Measurements from ENCODE around the gene PPP2R5E.
"Not testable (repeated sequence)": the region's sequence is repeated elsewhere in the genome, so short reads cannot be mapped to it uniquely, and the experiment has no call there.

Gene PPP2R5E

GRCh38 chr14:63371613-63372012 lies 171.6 kb downstream of the PPP2R5E start:
- DNase-seq (ENCODE audit: low spot score in 2 of 2); ATAC-seq (replicated peaks; ENCODE audit: extremely low read depth, poor library complexity, severe bottlenecking); H3K27me3 Mint-ChIP-seq; H3K4me1 Mint-ChIP-seq; H3K4me3 Mint-ChIP-seq: not testable (repeated sequence)
- H3K36me3 Mint-ChIP-seq (ENCODE audit: insufficient read depth), result peaks cover 18% of the 10 kb centered on the region
- H3K27ac Mint-ChIP-seq (ENCODE audit: low read depth), result peak overlapping the region; percentile 53
- peaks cover 10% of the 10 kb centered on the region for H3K9me3 Mint-ChIP-seq

GRCh38 chr14:63371033-63371432 lies 172.1 kb downstream of the PPP2R5E start:
- DNase-seq (ENCODE audit: low spot score in 2 of 2) (no peak), ATAC-seq (replicated peaks; ENCODE audit: extremely low read depth, poor library complexity, severe bottlenecking) (no peak)
- peaks cover 10% of the 10 kb centered on the region for H3K9me3 Mint-ChIP-seq
- H3K4me3 Mint-ChIP-seq, result no peak overlapping the region
- H3K4me1 Mint-ChIP-seq, result peaks cover 6% of the 10 kb centered on the region
- peaks cover 18% of the 10 kb centered on the region for H3K36me3 Mint-ChIP-seq (ENCODE audit: insufficient read depth)
- H3K27ac Mint-ChIP-seq (ENCODE audit: low read depth), result peak overlapping the region; percentile 53
- H3K27me3 Mint-ChIP-seq, result no peaks in the 10 kb centered on the region

GRCh38 chr14:63367742-63368364 lies 175.3 kb downstream of the PPP2R5E start:
- Mint-ChIP-seq H3K9me3 (peaks cover 21% of the 10 kb centered on the region), H3K4me3 (no peak overlapping the region), H3K36me3 (ENCODE audit: insufficient read depth) (peaks cover 10% of the 10 kb centered on the region), H3K4me1 (peaks cover 6% of the 10 kb centered on the region), H3K27me3 (no peaks in the 10 kb centered on the region), H3K27ac (ENCODE audit: low read depth) (no peak overlapping the region)
- ATAC-seq (replicated peaks; ENCODE audit: extremely low read depth, poor library complexity, severe bottlenecking) (no peak), DNase-seq (ENCODE audit: low spot score in 2 of 2) (no peak)

- no peaks in the 10 kb centered on the region for H3K4me1 Mint-ChIP-seq
- no peak for ATAC-seq (replicated peaks; ENCODE audit: extremely low read depth, poor library complexity, severe bottlenecking)
- H3K9me3 Mint-ChIP-seq, result peaks cover 11% of the 10 kb centered on the region
- peaks cover 8% of the 10 kb centered on the region for H3K27me3 Mint-ChIP-seq
- H3K36me3 Mint-ChIP-seq (ENCODE audit: insufficient read depth), result no peaks in the 10 kb centered on the region
- no peak for DNase-seq (ENCODE audit: low spot score in 2 of 2)
- no peak overlapping the region for H3K4me3 Mint-ChIP-seq
- no peak overlapping the region for H3K27ac Mint-ChIP-seq (ENCODE audit: low read depth)
These were observed 180.8 kb downstream of the PPP2R5E start for GRCh38 chr14:63362389-63362819.

- Mint-ChIP-seq H3K4me1 (no peaks in the 10 kb centered on the region), H3K27me3 (peaks cover 8% of the 10 kb centered on the region), H3K36me3 (ENCODE audit: insufficient read depth) (no peaks in the 10 kb centered on the region), H3K9me3 (peaks cover 11% of the 10 kb centered on the region), H3K4me3 (no peak overlapping the region), H3K27ac (ENCODE audit: low read depth) (no peak overlapping the region)
- no peak for ATAC-seq (replicated peaks; ENCODE audit: extremely low read depth, poor library complexity, severe bottlenecking)
- DNase-seq (ENCODE audit: low spot score in 2 of 2), result no peak
These were observed 181.4 kb downstream of the PPP2R5E start for GRCh38 chr14:63361790-63362189.

GRCh38 chr14:63357841-63358240 lies 185.3 kb downstream of the PPP2R5E start:
- no peak for ATAC-seq (replicated peaks; ENCODE audit: extremely low read depth, poor library complexity, severe bottlenecking)
- Mint-ChIP-seq H3K4me1 (no peaks in the 10 kb centered on the region), H3K4me3 (no peak overlapping the region), H3K36me3 (ENCODE audit: insufficient read depth) (no peaks in the 10 kb centered on the region), H3K27me3 (peaks cover 23% of the 10 kb centered on the region), H3K27ac (ENCODE audit: low read depth) (no peak overlapping the region), H3K9me3 (no peaks in the 10 kb centered on the region)
- no peak for DNase-seq (ENCODE audit: low spot score in 2 of 2)

GRCh38 chr14:63345826-63346225 lies 197.4 kb downstream of the PPP2R5E start:
- H3K9me3 Mint-ChIP-seq, result no peaks in the 10 kb centered on the region
- DNase-seq (ENCODE audit: low spot score in 2 of 2) (no peak), ATAC-seq (replicated peaks; ENCODE audit: extremely low read depth, poor library complexity, severe bottlenecking) (no peak)
- H3K27ac Mint-ChIP-seq (ENCODE audit: low read depth), result no peak overlapping the region
- peaks cover 54% of the 10 kb centered on the region for H3K27me3 Mint-ChIP-seq
- no peaks in the 10 kb centered on the region for H3K4me1 Mint-ChIP-seq
- no peaks in the 10 kb centered on the region for H3K36me3 Mint-ChIP-seq (ENCODE audit: insufficient read depth)
- no peak overlapping the region for H3K4me3 Mint-ChIP-seq

GRCh38 chr14:63344336-63344735 lies 198.8 kb downstream of the PPP2R5E start:
- H3K9me3 Mint-ChIP-seq, result no peaks in the 10 kb centered on the region
- H3K27ac Mint-ChIP-seq (ENCODE audit: low read depth), result no peak overlapping the region
- H3K36me3 Mint-ChIP-seq (ENCODE audit: insufficient read depth), result no peaks in the 10 kb centered on the region
- H3K4me1 Mint-ChIP-seq, result no peaks in the 10 kb centered on the region
- H3K4me3 Mint-ChIP-seq, result no peak overlapping the region
- ATAC-seq (replicated peaks; ENCODE audit: extremely low read depth, poor library complexity, severe bottlenecking), result no peak
- H3K27me3 Mint-ChIP-seq, result peaks cover 63% of the 10 kb centered on the region
- DNase-seq (ENCODE audit: low spot score in 2 of 2), result no peak

GRCh38 chr14:63343878-63344277 lies 199.3 kb downstream of the PPP2R5E start:
- DNase-seq (ENCODE audit: low spot score in 2 of 2) (no peak), ATAC-seq (replicated peaks; ENCODE audit: extremely low read depth, poor library complexity, severe bottlenecking) (no peak)
- Mint-ChIP-seq H3K4me1 (no peaks in the 10 kb centered on the region), H3K9me3 (no peaks in the 10 kb centered on the region), H3K4me3 (no peak overlapping the region), H3K27me3 (peaks cover 63% of the 10 kb centered on the region), H3K27ac (ENCODE audit: low read depth) (no peak overlapping the region), H3K36me3 (ENCODE audit: insufficient read depth) (no peaks in the 10 kb centered on the region)

- H3K9me3 Mint-ChIP-seq, result no peaks in the 10 kb centered on the region
- H3K4me1 Mint-ChIP-seq, result no peaks in the 10 kb centered on the region
- no peak overlapping the region for H3K27ac Mint-ChIP-seq (ENCODE audit: low read depth)
- H3K27me3 Mint-ChIP-seq, result peaks cover 58% of the 10 kb centered on the region
- H3K4me3 Mint-ChIP-seq, result no peak overlapping the region
- no peaks in the 10 kb centered on the region for H3K36me3 Mint-ChIP-seq (ENCODE audit: insufficient read depth)
- ATAC-seq (replicated peaks; ENCODE audit: extremely low read depth, poor library complexity, severe bottlenecking) (no peak), DNase-seq (ENCODE audit: low spot score in 2 of 2) (no peak)
These were observed 200.8 kb downstream of the PPP2R5E start for GRCh38 chr14:63342371-63342770.

- Mint-ChIP-seq H3K27ac (ENCODE audit: low read depth) (no peak overlapping the region), H3K36me3 (ENCODE audit: insufficient read depth) (no peaks in the 10 kb centered on the region), H3K27me3 (peaks cover under 1% of the 10 kb centered on the region), H3K4me1 (no peaks in the 10 kb centered on the region), H3K4me3 (no peak overlapping the region), H3K9me3 (no peaks in the 10 kb centered on the region)
- no peak for ATAC-seq (replicated peaks; ENCODE audit: extremely low read depth, poor library complexity, severe bottlenecking)
- no peak for DNase-seq (ENCODE audit: low spot score in 2 of 2)
These were observed 214.1 kb downstream of the PPP2R5E start for GRCh38 chr14:63328787-63329737.

GRCh38 chr14:63326840-63327239 lies 216.3 kb downstream of the PPP2R5E start:
- H3K9me3 Mint-ChIP-seq, result no peaks in the 10 kb centered on the region
- H3K4me3 Mint-ChIP-seq, result no peak overlapping the region
- ATAC-seq (replicated peaks; ENCODE audit: extremely low read depth, poor library complexity, severe bottlenecking) (no peak), DNase-seq (ENCODE audit: low spot score in 2 of 2) (no peak)
- H3K27ac Mint-ChIP-seq (ENCODE audit: low read depth), result no peak overlapping the region
- H3K4me1 Mint-ChIP-seq, result no peaks in the 10 kb centered on the region
- peaks cover 15% of the 10 kb centered on the region for H3K27me3 Mint-ChIP-seq
- no peaks in the 10 kb centered on the region for H3K36me3 Mint-ChIP-seq (ENCODE audit: insufficient read depth)
